GM12878 (cell line): ENCODE results near the gene TCF12. TPM values are rescaled to one million over a fixed set of nuclear protein-coding genes. Genes with fewer than 3 reads are reported as not detected.
"Not testable (repeated sequence)": the region's sequence is repeated elsewhere in the genome, so short reads cannot be mapped to it uniquely, and the experiment has no call there.

Experiments
- ATAC-seq: fragments of 200-7000 bp; cut with Tn5 transposase; 3 replicates; pipeline ENCODE4 v1.9.1; 2020; ENCODE audit warnings: mild to moderate bottlenecking, moderate library complexity
- BruUV-seq: library from RNA; stranded (reverse); fragments of 400-500 nt; replicated peaks from 2 replicates; lab custom pipeline; 2021; lab: Mats Ljungman, UMichigan
- CTCF ChIA-PET: fragments of 300-600 bp; sonication (Branson Sonifier 250); formaldehyde crosslinking; extraction: SDS; loops from one replicate; lab custom pipeline; 2021; ENCODE audit warnings: inconsistent platforms; lab: Yijun Ruan, JAX
- POLR2A ChIA-PET: fragments of 350-600 bp; formaldehyde crosslinking; extraction: SDS; loops from one replicate; lab custom pipeline; 2021; ENCODE audit warnings: inconsistent platforms; lab: Charles Lee
- RAD21 ChIA-PET: fragments of 300-600 bp; sonication (Branson Sonifier 250); formaldehyde crosslinking; loops from one replicate; lab custom pipeline; 2023; ENCODE audit warnings: antibody characterized with exemption; ENCODE audit not compliant: unreplicated experiment; lab: Charles Lee
- SMC1A ChIA-PET: fragments of 300-600 bp; sonication (Branson Sonifier 250); formaldehyde crosslinking; loops from one replicate; lab custom pipeline; 2023; ENCODE audit not compliant: unreplicated experiment, uncharacterized antibody; lab: Charles Lee
- DNase-seq: peaks from one replicate; pipeline ENCODE4 v3.0.0-alpha.2; 2011; ENCODE audit warnings: low read depth, low spot score
- FAIRE-seq: peaks from 3 replicates; lab custom pipeline; 2011; peaks lifted over from hg19 to GRCh38; lab: Jason Lieb, UNC
- H2AFZ ChIP-seq: 2 replicates; pipeline ENCODE4 v1.6.0; 2011; ENCODE audit warnings: low read depth, low read length, control low read depth; ENCODE audit not compliant: control insufficient read depth
- H3K27ac ChIP-seq: 2 replicates; pipeline ENCODE4 v1.5.1; 2011; ENCODE audit warnings: control low read depth; ENCODE audit not compliant: control insufficient read depth, insufficient read depth
- H3K27me3 ChIP-seq, 2 experiments: replicated peaks in 1 of 2; 2 replicates each; pipeline versions ENCODE4 v1.6.0 to v1.6.1; 2011; ENCODE audit warnings: low read length in 1 of 2; ENCODE audit not compliant: control insufficient read depth in 2 of 2, insufficient read depth in 2 of 2
- H3K36me3 ChIP-seq, 2 experiments: 2 replicates each; pipeline ENCODE4 v1.5.1; 2011; ENCODE audit warnings: low read length in 1 of 2; ENCODE audit not compliant: control insufficient read depth in 2 of 2, insufficient read depth in 2 of 2
- H3K4me1 ChIP-seq: 2 replicates; pipeline ENCODE4 v1.6.1; 2011; ENCODE audit warnings: mild to moderate bottlenecking, low read length, moderate library complexity, mixed read lengths; ENCODE audit not compliant: control insufficient read depth, insufficient read depth
- H3K4me2 ChIP-seq: 2 replicates; pipeline ENCODE4 v1.6.0; 2011; ENCODE audit warnings: control low read depth; ENCODE audit not compliant: control insufficient read depth, insufficient read depth
- H3K4me3 ChIP-seq: fragments of 200-600 bp; sonication (generic); 2 replicates; pipeline ENCODE4 v1.5.1; 2016
- H3K79me2 ChIP-seq: 2 replicates; pipeline ENCODE4 v1.6.0; 2011; ENCODE audit warnings: low read length; ENCODE audit not compliant: control insufficient read depth, insufficient read depth
- H3K9ac ChIP-seq: 2 replicates; pipeline ENCODE4 v1.8.0; 2011; ENCODE audit warnings: low read length, control low read depth, mixed read lengths; ENCODE audit not compliant: control insufficient read depth, insufficient read depth
- H3K9me3 ChIP-seq: replicated peaks from 3 replicates; pipeline ENCODE4 v1.5.1; 2011; ENCODE audit warnings: mild to moderate bottlenecking, low read length; ENCODE audit not compliant: control insufficient read depth, insufficient read depth
- H4K20me1 ChIP-seq: 2 replicates; pipeline ENCODE4 v1.6.0; 2011; ENCODE audit not compliant: control insufficient read depth, insufficient read depth
- ATF7 ChIP-seq: fragments of 450-650 bp; IDR thresholded peaks from 2 replicates; pipeline ENCODE4 v1.6.1; 2016; ENCODE audit warnings: low read depth, mild to moderate bottlenecking
- HDAC6 ChIP-seq: fragments of 200-600 bp; sonication (generic); IDR thresholded peaks from one replicate; pipeline ENCODE4 v1.8.0; 2017; ENCODE audit warnings: antibody characterized with exemption; ENCODE audit not compliant: unreplicated experiment
- WGBS: methylation state at CpG from one replicate; pipeline ENCODE4 v1.1.6; 2016; ENCODE audit warnings: low lambda C conversion rate; ENCODE audit not compliant: insufficient replicate concordance, insufficient coverage; ENCODE audit errors: missing lambda C conversion rate; 5-methylcytosine and 5-hydroxymethylcytosine counted together
- in situ Hi-C: fragments of 300-500 bp; cut with MboI; formaldehyde crosslinking; loops from 9 replicates; pipeline ENCODE4 v1.14.3; 2018; ENCODE audit warnings: mixed read lengths
- intact Hi-C: fragments of 100-400 bp; cut with micrococcal nuclease; formaldehyde crosslinking; loops from one replicate; pipeline ENCODE4 v1.14.2; 2022; ENCODE audit not compliant: unreplicated experiment
- polyA plus RNA-seq, 11 experiments: library from polyadenylated mRNA; depleted of rRNA in 4 of 11; unstranded in 6 of 11; stranded (reverse) in 5 of 11; fragments of >200 nt; fragmentation: Nextera tagmentation in 4 of 11; fragmentation: Illumina TruSeq in 1 of 11; extraction: Ambion mirVana in 4 of 11; extraction: Trizol in 1 of 11; gene quantifications; 1 replicate in 1 of 11; 2 replicates in 10 of 11; pipeline versions ENCODE4 v1.2.1 to v1.2.3, GENCODE V29; 2011 to 2016; ENCODE audit warnings: inconsistent platforms in 2 of 11, missing spikeins in 2 of 11, low read depth in 1 of 11
- total RNA-seq, 4 experiments: library from RNA; depleted of rRNA in 3 of 4; stranded (reverse); fragments of >200 nt in 3 of 4; fragmentation: Illumina TruSeq in 1 of 4; extraction: Trizol in 1 of 4; gene quantifications; 2 replicates each; pipeline versions ENCODE4 v1.2.1 to v1.2.3, GENCODE V29; 2013 to 2021

Gene TCF12
- total and polyA plus RNA-seq, 10 of the 15 experiments (the other 5 are each of a cell fraction or from before 2014, with no cell fraction given) = 8.2 to 70.9 (median 49.5) TPM

DNA sequence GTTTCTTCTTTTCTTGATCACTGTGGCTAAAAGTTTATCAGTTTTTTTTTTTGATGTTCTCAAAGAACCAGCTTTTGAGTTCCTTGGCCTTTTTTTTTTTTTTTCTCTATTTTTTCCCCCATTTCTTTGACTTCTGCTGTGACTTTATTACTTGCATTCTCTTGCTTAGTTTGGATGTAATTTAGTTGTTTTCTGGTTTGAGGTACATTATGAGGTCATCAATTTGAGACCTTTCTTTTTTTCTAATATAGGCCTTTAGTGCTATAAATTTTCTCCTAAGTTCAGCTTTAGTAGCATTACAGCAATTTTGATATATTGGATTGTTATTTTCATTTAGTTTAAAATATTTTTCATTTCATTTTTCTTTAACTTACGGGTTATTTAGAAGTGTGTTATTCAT lies 35.3 kb downstream of the TCF12 start:
- Histone ChIP-seq H3K36me3 (no peaks in the 10 kb centered on the region), H3K4me2 (no peak overlapping the region), H3K9me3 (peaks cover 5% of the 10 kb centered on the region), H3K79me2 (peaks cover 36% of the 10 kb centered on the region), H3K4me3 (no peak overlapping the region), H3K27me3 (no peaks in the 10 kb centered on the region), H3K9ac (no peak overlapping the region), H2AFZ (no peak overlapping the region), H4K20me1 (no peaks in the 10 kb centered on the region), H3K27ac (no peak overlapping the region), H3K4me1 (peaks cover 15% of the 10 kb centered on the region)
- BruUV-seq = no TSS peak
- ChIA-PET RAD21 (interaction anchor here (0.6 kb wide), 1 partner anchor 44 kb away, joined by 3 read pairs; no protein-coding TSS in a partner anchor), POLR2A (no interaction called here), SMC1A (no interaction called here), CTCF (interaction anchor here (1.0 kb wide), 1 partner anchor 24 kb away, joined by 3 read pairs; no protein-coding TSS in a partner anchor)
- no peak for ATAC-seq
- 100% methylated on average over 1 of the region's 1 CpG for WGBS
- DNase-seq = no peak
- in situ Hi-C loops (no loop called here), intact Hi-C loops (no loop called here)
- peak; percentile 39; the same call in 1 of the 2 replicates for TF ChIP-seq ATF7
- TF ChIP-seq HDAC6 = no peak
- no peak for FAIRE-seq

DNA sequence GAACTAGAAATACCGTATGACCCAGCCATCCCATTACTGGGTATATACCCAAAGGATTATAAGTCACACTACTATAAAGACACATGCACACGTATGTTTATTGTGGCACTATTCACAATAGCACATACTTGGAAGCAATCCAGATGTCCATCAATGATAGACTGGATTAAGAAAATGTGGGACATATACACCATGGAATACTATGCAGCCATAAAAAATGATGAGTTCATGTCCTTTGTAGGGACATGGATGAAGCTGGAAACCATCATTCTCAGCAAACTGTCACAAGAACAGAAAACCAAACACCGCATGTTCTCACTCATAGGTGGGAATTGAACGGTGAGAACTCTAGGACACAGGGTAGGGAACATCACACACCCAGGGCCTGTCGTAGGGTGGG lies 36.6 kb downstream of the TCF12 start:
- CTCF ChIA-PET, POLR2A ChIA-PET, H3K4me2 ChIP-seq, H3K9me3 ChIP-seq, H2AFZ ChIP-seq, H3K9ac ChIP-seq, in situ Hi-C loops, H3K4me3 ChIP-seq, RAD21 ChIA-PET, SMC1A ChIA-PET, H3K36me3 ChIP-seq, FAIRE-seq, intact Hi-C loops, ATAC-seq, DNase-seq, H3K27me3 ChIP-seq, H3K27ac ChIP-seq, BruUV-seq, H4K20me1 ChIP-seq: not testable (repeated sequence)
- WGBS = 99% methylated on average over 5 of the region's 5 CpGs
- Histone ChIP-seq H3K4me1 (peaks cover 21% of the 10 kb centered on the region), H3K79me2 (peaks cover 40% of the 10 kb centered on the region)
